ENCODE results near the gene GOLT1B.

GOLT1B gene

GRCh38 chr12:21552635-21553328 lies 51.2 kb downstream of the GOLT1B start:
- Histone ChIP-seq H3K27me3 (no peaks in the 10 kb centered on the region), H3K4me1 (ENCODE audit: control insufficient read depth in 1 of 2, insufficient read depth in 1 of 2, low read depth in 1 of 2, low read length in 1 of 2) (no peaks in the 10 kb centered on the region), H3K9me3 (no peaks in the 10 kb centered on the region), H3K4me3 (ENCODE audit: low read depth in 1 of 2, low read length in 1 of 2) (no peak overlapping the region), H3K36me3 (no peaks in the 10 kb centered on the region), H3K27ac (no peak overlapping the region)
- TF ChIP-seq CTCF (IDR thresholded peaks at IDR 0.05), result no peak

- Histone ChIP-seq H3K36me3 (no peaks in the 10 kb centered on the region), H3K9me3 (no peaks in the 10 kb centered on the region), H3K27me3 (no peaks in the 10 kb centered on the region), H3K4me1 (ENCODE audit: control insufficient read depth in 1 of 2, insufficient read depth in 1 of 2, low read depth in 1 of 2, low read length in 1 of 2) (no peaks in the 10 kb centered on the region), H3K4me3 (ENCODE audit: low read depth in 1 of 2, low read length in 1 of 2) (no peak overlapping the region), H3K27ac (no peak overlapping the region)
- TF ChIP-seq CTCF (IDR thresholded peaks at IDR 0.05), result no peak
Measured at GRCh38 chr12:21553329-21553675, 51.7 kb downstream of the GOLT1B start.

GRCh38 chr12:21558100-21558679 lies 56.6 kb downstream of the GOLT1B start:
- Histone ChIP-seq H3K4me1 (ENCODE audit: control insufficient read depth in 1 of 2, insufficient read depth in 1 of 2, low read depth in 1 of 2, low read length in 1 of 2) (no peaks in the 10 kb centered on the region), H3K9me3 (no peaks in the 10 kb centered on the region), H3K36me3 (no peaks in the 10 kb centered on the region), H3K27me3 (no peaks in the 10 kb centered on the region), H3K27ac (no peak overlapping the region), H3K4me3 (ENCODE audit: low read depth in 1 of 2, low read length in 1 of 2) (no peak overlapping the region)
- TF ChIP-seq CTCF (IDR thresholded peaks at IDR 0.05), result no peak

- no peak for TF ChIP-seq CTCF (IDR thresholded peaks at IDR 0.05)
- Histone ChIP-seq H3K4me1 (ENCODE audit: control insufficient read depth in 1 of 2, insufficient read depth in 1 of 2, low read depth in 1 of 2, low read length in 1 of 2) (no peaks in the 10 kb centered on the region), H3K9me3 (no peaks in the 10 kb centered on the region), H3K27me3 (no peaks in the 10 kb centered on the region), H3K27ac (no peak overlapping the region), H3K36me3 (no peaks in the 10 kb centered on the region), H3K4me3 (ENCODE audit: low read depth in 1 of 2, low read length in 1 of 2) (no peak overlapping the region)
Measured at GRCh38 chr12:21559855-21560569, 58.4 kb downstream of the GOLT1B start.

GRCh38 chr12:21561158-21561557 lies 59.6 kb downstream of the GOLT1B start:
- H3K27me3 ChIP-seq, result no peaks in the 10 kb centered on the region
- H3K4me1 ChIP-seq (ENCODE audit: control insufficient read depth in 1 of 2, insufficient read depth in 1 of 2, low read depth in 1 of 2, low read length in 1 of 2), result no peaks in the 10 kb centered on the region
- no peak for TF ChIP-seq CTCF (IDR thresholded peaks at IDR 0.05)
- H3K36me3 ChIP-seq, result no peaks in the 10 kb centered on the region
- no peak overlapping the region for H3K4me3 ChIP-seq (ENCODE audit: low read depth in 1 of 2, low read length in 1 of 2)
- no peaks in the 10 kb centered on the region for H3K9me3 ChIP-seq
- H3K27ac ChIP-seq, result no peak overlapping the region
